ENCODE measurements around the gene EFCAB12. TPM values are rescaled to one million over a fixed set of nuclear protein-coding genes. Genes with fewer than 3 reads are reported as not detected.
"Not testable (repeated sequence)": the region's sequence is repeated elsewhere in the genome, so short reads cannot be mapped to it uniquely, and the experiment has no call there.

Gene EFCAB12
- total and polyA plus RNA-seq, 7 donors, result 0.04 to 0.30 TPM; not detected in 5

DNA sequence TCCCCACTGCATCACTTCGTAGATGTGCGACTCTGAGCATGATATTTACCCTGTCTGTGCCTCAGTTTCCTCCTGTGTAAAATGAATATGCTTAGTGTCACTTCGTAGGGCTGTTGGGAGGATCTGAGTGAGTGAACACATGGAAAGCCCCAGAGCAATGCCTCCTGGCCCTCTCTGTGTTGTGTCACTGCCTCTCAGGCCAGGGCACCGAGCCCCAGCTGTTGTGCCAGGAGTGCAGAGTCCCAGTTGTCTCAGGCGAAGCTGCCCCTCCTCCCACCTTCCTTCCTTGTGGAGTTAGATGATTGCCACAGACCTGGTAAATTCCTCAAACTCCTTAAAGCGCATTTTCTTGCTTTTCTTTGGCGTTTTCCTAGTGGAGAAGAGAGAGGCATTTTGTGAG lies 26.2 kb downstream of the EFCAB12 start:
- Histone ChIP-seq H3K27ac (no peak overlapping the region), H3K36me3 (ENCODE audit: insufficient read depth in 1 of 2, low read depth in 1 of 2) (no peaks in the 10 kb centered on the region), H3K9me3 (no peaks in the 10 kb centered on the region), H3K4me1 (peaks cover 12% of the 10 kb centered on the region), H3K27me3 (ENCODE audit: insufficient read depth in 3 of 3, low read length in 2 of 3) (no peaks in the 10 kb centered on the region), H3K4me3 (no peak overlapping the region)
- no peak for ATAC-seq
- intact Hi-C loops (cut with DNase I), result no loop called here
- TF ChIP-seq, protein P1, sequence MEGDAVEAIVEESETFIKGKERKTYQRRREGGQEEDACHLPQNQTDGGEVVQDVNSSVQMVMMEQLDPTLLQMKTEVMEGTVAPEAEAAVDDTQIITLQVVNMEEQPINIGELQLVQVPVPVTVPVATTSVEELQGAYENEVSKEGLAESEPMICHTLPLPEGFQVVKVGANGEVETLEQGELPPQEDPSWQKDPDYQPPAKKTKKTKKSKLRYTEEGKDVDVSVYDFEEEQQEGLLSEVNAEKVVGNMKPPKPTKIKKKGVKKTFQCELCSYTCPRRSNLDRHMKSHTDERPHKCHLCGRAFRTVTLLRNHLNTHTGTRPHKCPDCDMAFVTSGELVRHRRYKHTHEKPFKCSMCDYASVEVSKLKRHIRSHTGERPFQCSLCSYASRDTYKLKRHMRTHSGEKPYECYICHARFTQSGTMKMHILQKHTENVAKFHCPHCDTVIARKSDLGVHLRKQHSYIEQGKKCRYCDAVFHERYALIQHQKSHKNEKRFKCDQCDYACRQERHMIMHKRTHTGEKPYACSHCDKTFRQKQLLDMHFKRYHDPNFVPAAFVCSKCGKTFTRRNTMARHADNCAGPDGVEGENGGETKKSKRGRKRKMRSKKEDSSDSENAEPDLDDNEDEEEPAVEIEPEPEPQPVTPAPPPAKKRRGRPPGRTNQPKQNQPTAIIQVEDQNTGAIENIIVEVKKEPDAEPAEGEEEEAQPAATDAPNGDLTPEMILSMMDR (IDR thresholded peaks at IDR 0.05), result no peak
- DNase-seq, result no peak
- WGBS, 3 donors, result 61 to 73% (median 62%) methylated on average over 7 of the region's 7 CpGs

DNA sequence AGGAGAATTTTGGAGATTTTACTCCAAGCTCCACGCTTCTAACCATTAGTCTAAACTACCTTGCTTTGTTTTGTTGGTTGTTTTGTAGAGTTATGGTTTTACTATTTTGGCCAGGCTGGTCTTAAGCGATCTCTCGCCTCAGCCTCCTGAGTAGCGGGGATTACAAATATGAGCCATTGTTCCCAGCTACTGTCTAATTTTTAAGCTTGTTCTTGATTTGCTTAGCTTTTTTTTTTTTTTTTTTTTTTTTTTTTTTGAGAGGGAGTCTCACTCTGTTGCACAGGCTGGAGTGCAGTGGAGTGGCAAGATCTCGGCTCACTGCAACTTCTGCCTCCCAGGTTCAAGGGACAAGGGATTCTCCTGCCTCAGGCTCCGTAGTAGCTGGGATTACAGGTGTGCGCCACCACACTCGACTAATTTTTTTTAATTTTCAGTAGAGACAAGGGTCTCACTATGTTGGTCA lies 28.5 kb downstream of the EFCAB12 start:
- intact Hi-C loops (cut with DNase I), result no loop called here
- TF ChIP-seq, protein P1 (IDR thresholded peaks at IDR 0.05), result no peak
- no peaks in the 10 kb centered on the region for H3K9me3 ChIP-seq
- H3K4me1 ChIP-seq, result peaks cover 12% of the 10 kb centered on the region
- DNase-seq (no peak), ATAC-seq (peak; percentile 7 to 45 (median 30))
- no peaks in the 10 kb centered on the region for H3K27me3 ChIP-seq (ENCODE audit: insufficient read depth in 3 of 3, low read length in 2 of 3)
- peak overlapping the region; percentile 92 for H3K4me3 ChIP-seq
- H3K36me3 ChIP-seq (ENCODE audit: insufficient read depth in 1 of 2, low read depth in 1 of 2), result peaks cover 0 to 14% of the 10 kb centered on the region in 2 donors
- H3K27ac ChIP-seq, result peak overlapping the region; percentile 94
- WGBS, 3 donors, result 40 to 46% (median 41%) methylated on average over 8 of the region's 8 CpGs

DNA sequence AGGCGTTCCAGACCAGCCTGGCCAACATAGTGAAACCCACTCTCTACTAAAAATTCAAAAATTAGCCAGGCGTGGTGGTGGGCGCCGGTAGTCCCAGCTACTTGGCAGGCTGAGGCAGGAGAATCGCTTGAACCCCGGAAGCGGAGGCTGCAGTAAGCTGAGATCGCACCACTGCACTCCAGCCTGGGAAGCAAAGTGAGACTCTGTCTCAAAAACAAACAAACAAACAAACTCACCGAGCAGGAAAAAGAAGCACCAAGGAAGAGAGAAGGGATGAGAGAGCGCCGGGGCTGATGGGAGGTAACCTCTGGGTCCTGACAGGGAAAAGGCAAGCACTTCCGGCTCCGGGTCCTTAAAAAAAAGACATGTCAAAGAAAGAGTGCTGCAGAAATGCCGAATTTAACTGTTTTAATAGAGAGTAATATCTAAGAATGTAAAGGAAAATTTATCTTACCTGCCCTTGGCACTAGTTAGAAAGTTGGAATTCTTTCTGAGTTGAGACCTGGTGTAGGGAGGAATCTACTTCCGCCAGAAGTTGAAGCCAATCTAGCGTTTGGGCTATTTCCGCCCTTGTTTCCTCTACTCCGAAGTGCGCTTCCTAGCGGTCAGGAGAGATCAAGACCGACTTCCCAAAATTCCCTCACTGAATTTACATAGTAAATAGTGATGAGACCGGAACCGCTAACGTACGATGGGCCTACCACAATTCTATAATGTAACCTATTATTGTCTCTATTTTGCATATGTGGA lies 29.1 kb downstream of the EFCAB12 start:
- Histone ChIP-seq H3K27ac (peak overlapping the region; percentile 94), H3K9me3 (no peaks in the 10 kb centered on the region), H3K4me1 (peaks cover 12% of the 10 kb centered on the region), H3K27me3 (ENCODE audit: insufficient read depth in 3 of 3, low read length in 2 of 3) (no peaks in the 10 kb centered on the region), H3K4me3 (peak overlapping the region; percentile 92), H3K36me3 (ENCODE audit: insufficient read depth in 1 of 2, low read depth in 1 of 2) (peaks cover 0 to 14% of the 10 kb centered on the region in 2 donors)
- ATAC-seq (peak; percentile 92 to 98 (median 94)), DNase-seq (peak; percentile 71 to 79)
- WGBS, 3 donors, result 0% methylated on average over 25 of the region's 25 CpGs
- TF ChIP-seq, protein P1 (IDR thresholded peaks at IDR 0.05), result peak; percentile 91
- intact Hi-C loops (cut with DNase I), result no loop called here

DNA sequence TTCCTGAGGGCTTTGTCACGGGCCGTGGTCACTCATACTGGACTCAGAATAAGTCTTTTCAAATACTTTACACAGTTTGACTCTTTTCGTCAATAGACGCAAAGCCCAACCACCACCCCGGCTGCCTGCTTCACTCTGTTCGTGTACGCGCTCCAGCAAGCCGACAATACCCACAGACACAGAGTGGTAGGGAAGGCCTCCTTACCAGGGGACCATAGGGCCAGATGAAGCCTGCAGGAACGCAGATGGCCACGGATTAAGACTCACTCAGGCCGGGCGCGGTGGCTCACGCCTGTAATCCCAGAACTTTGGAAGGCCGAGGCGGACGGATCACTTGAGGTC lies 29.7 kb downstream of the EFCAB12 start:
- no peaks in the 10 kb centered on the region for H3K27me3 ChIP-seq (ENCODE audit: insufficient read depth in 3 of 3, low read length in 2 of 3)
- TF ChIP-seq, protein P1 (IDR thresholded peaks at IDR 0.05), result no peak
- WGBS, 3 donors, result 0 to 1% (median 1%) methylated on average over 18 of the region's 18 CpGs
- peak in 2 of 4 donors; percentile 39 to 48 for ATAC-seq
- H3K36me3 ChIP-seq (ENCODE audit: insufficient read depth in 1 of 2, low read depth in 1 of 2), result peaks cover 0 to 14% of the 10 kb centered on the region in 2 donors
- no peaks in the 10 kb centered on the region for H3K9me3 ChIP-seq
- H3K27ac ChIP-seq, result peak overlapping the region; percentile 94
- DNase-seq, result no peak
- peaks cover 12% of the 10 kb centered on the region for H3K4me1 ChIP-seq
- H3K4me3 ChIP-seq, result peak overlapping the region; percentile 92
- intact Hi-C loops (cut with DNase I), result no loop called here

DNA sequence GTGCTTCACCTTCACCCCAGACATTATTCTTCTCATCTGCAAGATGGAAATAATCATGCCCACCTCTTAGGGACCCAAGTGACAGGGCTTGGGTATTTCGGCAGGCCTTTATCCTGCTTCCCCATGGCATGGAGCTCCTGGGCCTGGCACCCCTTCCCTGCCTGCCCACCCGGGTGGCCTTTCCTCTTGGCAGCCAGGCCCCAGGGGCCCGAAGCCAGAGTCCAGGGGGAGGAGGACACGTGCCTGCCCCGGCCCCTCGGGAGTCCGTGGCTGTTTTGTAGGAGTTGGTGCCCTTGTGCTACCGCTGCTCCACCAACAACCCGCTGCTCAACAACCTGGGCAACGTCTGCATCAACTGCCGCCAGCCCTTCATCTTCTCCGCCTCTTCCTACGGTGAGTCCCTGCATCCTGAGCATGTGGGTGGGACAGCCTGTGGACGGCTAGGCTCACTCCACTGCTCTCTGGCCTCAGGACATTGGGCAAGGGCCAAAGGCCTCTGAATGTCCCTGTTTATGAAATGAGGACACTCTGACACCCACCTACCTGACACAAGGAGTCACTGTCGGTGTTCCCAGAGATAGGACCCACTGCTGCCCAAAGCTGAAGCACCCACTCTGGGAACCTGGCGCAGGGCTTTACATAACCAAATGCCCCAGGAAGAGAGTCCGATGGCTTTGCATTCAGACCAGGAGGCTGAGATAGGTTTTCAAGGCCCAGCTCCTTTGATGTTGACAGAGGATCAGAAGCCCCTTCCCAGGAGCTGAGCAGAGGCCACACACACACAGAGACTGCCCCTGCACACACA lies 34.5 kb downstream of the EFCAB12 start:
- H3K4me3 ChIP-seq; H3K27ac ChIP-seq; intact Hi-C loops (cut with DNase I); H3K9me3 ChIP-seq; DNase-seq; H3K27me3 ChIP-seq (ENCODE audit: insufficient read depth in 3 of 3, low read length in 2 of 3); ATAC-seq: not testable (repeated sequence)
- Histone ChIP-seq H3K4me1 (peaks cover 12% of the 10 kb centered on the region), H3K36me3 (ENCODE audit: insufficient read depth in 1 of 2, low read depth in 1 of 2) (peaks cover 0 to 57% of the 10 kb centered on the region in 2 donors)
- 69 to 81% (median 75%) methylated on average over 7 to 14 of the region's 17 CpGs for WGBS, 3 donors
